Measurements from ENCODE around the gene CFDP1. TPM values are rescaled to one million over a fixed set of nuclear protein-coding genes. Genes with fewer than 3 reads are reported as not detected.
A peak's percentile ranks its signal among the peaks of the same experiment; 100 is the strongest.

Gene CFDP1
- total and polyA plus RNA-seq, 2 of the 13 experiments (the other 11 are each of a cell fraction or from before 2014, with no cell fraction given) = 78.6 to 153 TPM

GRCh38 chr16:75420987-75421819, 12.1 kb downstream of the CFDP1 start (continued):
- TF ChIP-seq ARID5B (CRISPR knock-in tag; IDR thresholded peaks at IDR 0.05) (peak; percentile 30; the same call in 1 of the 2 replicates), ZKSCAN1 (IDR thresholded peaks at IDR 0.05; ENCODE audit: low read length) (no peak), ZC3H4 (CRISPR knock-in tag; IDR thresholded peaks at IDR 0.05; ENCODE audit: borderline replicate concordance) (no peak), CAMTA2 (CRISPR knock-in tag; IDR thresholded peaks at IDR 0.05; ENCODE audit: borderline replicate concordance) (no peak), FOXK2 (IDR thresholded peaks at IDR 0.05) (no peak), RAD21 (CRISPR knock-in tag; IDR thresholded peaks at IDR 0.05) (no peak), JUNB (CRISPR knock-in tag; IDR thresholded peaks at IDR 0.05; ENCODE audit: borderline replicate concordance) (no peak), ZNF281 (CRISPR knock-in tag; IDR thresholded peaks at IDR 0.05; ENCODE audit: borderline replicate concordance) (no peak), ZBTB4 (CRISPR knock-in tag; IDR thresholded peaks at IDR 0.05; ENCODE audit: borderline replicate concordance) (no peak), ZNF75D (CRISPR knock-in tag; IDR thresholded peaks at IDR 0.05; ENCODE audit: borderline replicate concordance) (no peak), ZUFSP (CRISPR knock-in tag; IDR thresholded peaks at IDR 0.05; ENCODE audit: borderline replicate concordance) (no peak), NAIF1 (CRISPR knock-in tag; IDR thresholded peaks at IDR 0.05; ENCODE audit: borderline replicate concordance) (no peak), ZNF205 (CRISPR knock-in tag; IDR thresholded peaks at IDR 0.05) (no peak), ZNF770 (CRISPR knock-in tag; IDR thresholded peaks at IDR 0.05) (no peak)

Data from HepG2 (cell line).